ENCODE measurements around the gene ATG2B.
A peak's percentile ranks its signal among the peaks of the same experiment; 100 is the strongest.

ATG2B gene

GRCh38 chr14:96239711-96240141 is 123.4 kb downstream of the ATG2B start:
- Histone ChIP-seq H3K27me3 (ENCODE audit: insufficient read depth, low read length, poor library complexity) (no peaks in the 10 kb centered on the region), H3K27ac (ENCODE audit: low read depth, low read length) (no peak overlapping the region)
- WGBS (ENCODE audit: extremely low coverage, insufficient coverage, low lambda C conversion rate) = no CpG with 5 or more reads among the region's 9 CpGs

GRCh38 chr14:96238676-96239265 is 124.4 kb downstream of the ATG2B start:
- Histone ChIP-seq H3K9ac (ENCODE audit: low read length) (no peak overlapping the region), H3K79me2 (ENCODE audit: control insufficient read depth, insufficient read depth, low read length) (no peaks in the 10 kb centered on the region), H2AK5ac (ENCODE audit: low read length) (no peak overlapping the region), H3K79me1 (ENCODE audit: low read length) (no peaks in the 10 kb centered on the region), H2BK120ac (ENCODE audit: low read depth, low read length) (no peak overlapping the region), H3K4ac (ENCODE audit: low read depth, low read length) (no peak overlapping the region), H2BK15ac (replicated peaks; ENCODE audit: low read depth) (no peak overlapping the region), H3K36me3 (ENCODE audit: control insufficient read depth, insufficient read depth, low read length) (no peaks in the 10 kb centered on the region), H3K4me2 (ENCODE audit: low read length) (no peak overlapping the region), H3K4me1 (ENCODE audit: control insufficient read depth, low read depth, low read length) (peaks cover 6% of the 10 kb centered on the region), H3K27ac (ENCODE audit: low read depth, low read length) (no peak overlapping the region), H2BK5ac (ENCODE audit: low read length) (no peak overlapping the region), H3K4me3 (ENCODE audit: low read length) (no peak overlapping the region), H4K8ac (ENCODE audit: low read depth, low read length) (no peak overlapping the region), H3K27me3 (ENCODE audit: insufficient read depth, low read length, poor library complexity) (no peaks in the 10 kb centered on the region), H3K18ac (ENCODE audit: low read length) (no peak overlapping the region), H4K5ac (ENCODE audit: low read length) (no peak overlapping the region), H3K56ac (ENCODE audit: low read length) (no peak overlapping the region), H3K23ac (ENCODE audit: low read length) (no peak overlapping the region)
- DNase-seq = no peak
- no CpG with 5 or more reads among the region's 7 CpGs for WGBS (ENCODE audit: extremely low coverage, insufficient coverage, low lambda C conversion rate)

More at GRCh38 chr14:96239711-96240141, 123.4 kb downstream of the ATG2B start:
- no peak for DNase-seq
- H3K4ac ChIP-seq (ENCODE audit: low read depth, low read length) = no peak overlapping the region
- no peak overlapping the region for H4K5ac ChIP-seq (ENCODE audit: low read length)
- H2AK5ac ChIP-seq (ENCODE audit: low read length) = no peak overlapping the region
- H3K9ac ChIP-seq (ENCODE audit: low read length) = no peak overlapping the region
- H2BK5ac ChIP-seq (ENCODE audit: low read length) = no peak overlapping the region
- no peak overlapping the region for H2BK120ac ChIP-seq (ENCODE audit: low read depth, low read length)
- H3K4me2 ChIP-seq (ENCODE audit: low read length) = no peak overlapping the region
- no peaks in the 10 kb centered on the region for H3K79me1 ChIP-seq (ENCODE audit: low read length)
- H3K56ac ChIP-seq (ENCODE audit: low read length) = no peak overlapping the region
- no peaks in the 10 kb centered on the region for H3K36me3 ChIP-seq (ENCODE audit: control insufficient read depth, insufficient read depth, low read length)
- no peak overlapping the region for H3K4me3 ChIP-seq (ENCODE audit: low read length)
- no peak overlapping the region for H3K18ac ChIP-seq (ENCODE audit: low read length)
- H2BK15ac ChIP-seq (replicated peaks; ENCODE audit: low read depth) = no peak overlapping the region
- H3K79me2 ChIP-seq (ENCODE audit: control insufficient read depth, insufficient read depth, low read length) = no peaks in the 10 kb centered on the region
- H4K8ac ChIP-seq (ENCODE audit: low read depth, low read length) = no peak overlapping the region
- no peak overlapping the region for H3K23ac ChIP-seq (ENCODE audit: low read length)
- H3K4me1 ChIP-seq (ENCODE audit: control insufficient read depth, low read depth, low read length) = peaks cover 6% of the 10 kb centered on the region

- no peak for DNase-seq
- Histone ChIP-seq H3K4me1 (ENCODE audit: control insufficient read depth, low read depth, low read length) (peaks cover 6% of the 10 kb centered on the region), H2BK120ac (ENCODE audit: low read depth, low read length) (no peak overlapping the region), H4K5ac (ENCODE audit: low read length) (no peak overlapping the region), H4K8ac (ENCODE audit: low read depth, low read length) (no peak overlapping the region), H3K4me2 (ENCODE audit: low read length) (no peak overlapping the region), H3K18ac (ENCODE audit: low read length) (no peak overlapping the region), H3K9ac (ENCODE audit: low read length) (no peak overlapping the region), H2BK15ac (replicated peaks; ENCODE audit: low read depth) (no peak overlapping the region), H3K4ac (ENCODE audit: low read depth, low read length) (no peak overlapping the region), H2BK5ac (ENCODE audit: low read length) (no peak overlapping the region), H3K27ac (ENCODE audit: low read depth, low read length) (no peak overlapping the region), H2AK5ac (ENCODE audit: low read length) (no peak overlapping the region), H3K79me2 (ENCODE audit: control insufficient read depth, insufficient read depth, low read length) (no peaks in the 10 kb centered on the region), H3K23ac (ENCODE audit: low read length) (no peak overlapping the region), H3K79me1 (ENCODE audit: low read length) (no peaks in the 10 kb centered on the region), H3K27me3 (ENCODE audit: insufficient read depth, low read length, poor library complexity) (no peaks in the 10 kb centered on the region), H3K36me3 (ENCODE audit: control insufficient read depth, insufficient read depth, low read length) (no peaks in the 10 kb centered on the region), H3K56ac (ENCODE audit: low read length) (no peak overlapping the region), H3K4me3 (ENCODE audit: low read length) (no peak overlapping the region)
- WGBS (ENCODE audit: extremely low coverage, insufficient coverage, low lambda C conversion rate) = no CpG with 5 or more reads among the region's 2 CpGs
These were observed 125.5 kb downstream of the ATG2B start for GRCh38 chr14:96237641-96238040.

DNA sequence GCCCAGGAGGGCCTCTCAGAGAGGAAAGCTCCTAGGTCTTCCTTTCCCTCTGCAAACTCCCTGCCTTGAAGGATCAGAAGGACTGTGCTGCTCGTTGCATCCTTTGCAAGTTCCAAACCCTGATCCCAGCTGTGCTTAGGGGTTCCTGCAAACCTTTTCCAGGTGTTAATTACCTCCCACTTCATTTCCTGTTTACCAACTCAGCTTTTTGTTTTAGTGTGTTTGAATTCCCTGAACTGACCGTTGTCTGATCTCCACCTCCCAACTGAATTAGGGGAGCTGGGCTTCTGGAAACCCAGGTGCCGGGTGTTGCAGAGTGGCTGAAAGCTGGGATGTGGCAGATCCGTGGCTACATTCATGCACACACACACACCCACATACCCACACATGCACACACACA is 127.7 kb downstream of the ATG2B start:
- Histone ChIP-seq H3K36me3 (ENCODE audit: control insufficient read depth, insufficient read depth, low read length) (no peaks in the 10 kb centered on the region), H4K5ac (ENCODE audit: low read length) (no peak overlapping the region), H2BK15ac (replicated peaks; ENCODE audit: low read depth) (no peak overlapping the region), H3K27ac (ENCODE audit: low read depth, low read length) (no peak overlapping the region), H3K18ac (ENCODE audit: low read length) (no peak overlapping the region), H2BK120ac (ENCODE audit: low read depth, low read length) (no peak overlapping the region), H3K4me3 (ENCODE audit: low read length) (no peak overlapping the region), H3K4ac (ENCODE audit: low read depth, low read length) (no peak overlapping the region), H4K8ac (ENCODE audit: low read depth, low read length) (no peak overlapping the region), H3K4me1 (ENCODE audit: control insufficient read depth, low read depth, low read length) (peaks cover 6% of the 10 kb centered on the region), H3K23ac (ENCODE audit: low read length) (no peak overlapping the region), H3K79me1 (ENCODE audit: low read length) (no peaks in the 10 kb centered on the region), H3K56ac (ENCODE audit: low read length) (peak overlapping the region; percentile 9), H2AK5ac (ENCODE audit: low read length) (no peak overlapping the region), H3K27me3 (ENCODE audit: insufficient read depth, low read length, poor library complexity) (no peaks in the 10 kb centered on the region), H3K9ac (ENCODE audit: low read length) (no peak overlapping the region), H3K79me2 (ENCODE audit: control insufficient read depth, insufficient read depth, low read length) (no peaks in the 10 kb centered on the region), H2BK5ac (ENCODE audit: low read length) (no peak overlapping the region), H3K4me2 (ENCODE audit: low read length) (no peak overlapping the region)
- WGBS (ENCODE audit: extremely low coverage, insufficient coverage, low lambda C conversion rate) = no CpG with 5 or more reads among the region's 4 CpGs
- peak; percentile 33 for DNase-seq

- Histone ChIP-seq H3K56ac (ENCODE audit: low read length) (no peak overlapping the region), H3K79me2 (ENCODE audit: control insufficient read depth, insufficient read depth, low read length) (no peaks in the 10 kb centered on the region), H3K79me1 (ENCODE audit: low read length) (no peaks in the 10 kb centered on the region), H3K4me3 (ENCODE audit: low read length) (no peak overlapping the region), H4K5ac (ENCODE audit: low read length) (no peak overlapping the region), H2BK120ac (ENCODE audit: low read depth, low read length) (no peak overlapping the region), H3K4ac (ENCODE audit: low read depth, low read length) (no peak overlapping the region), H4K8ac (ENCODE audit: low read depth, low read length) (no peak overlapping the region), H2BK5ac (ENCODE audit: low read length) (no peak overlapping the region), H2BK15ac (replicated peaks; ENCODE audit: low read depth) (no peak overlapping the region), H3K36me3 (ENCODE audit: control insufficient read depth, insufficient read depth, low read length) (no peaks in the 10 kb centered on the region), H3K4me2 (ENCODE audit: low read length) (no peak overlapping the region), H3K23ac (ENCODE audit: low read length) (no peak overlapping the region), H3K27ac (ENCODE audit: low read depth, low read length) (no peak overlapping the region), H3K9ac (ENCODE audit: low read length) (no peak overlapping the region), H2AK5ac (ENCODE audit: low read length) (no peak overlapping the region), H3K18ac (ENCODE audit: low read length) (no peak overlapping the region), H3K4me1 (ENCODE audit: control insufficient read depth, low read depth, low read length) (peaks cover 6% of the 10 kb centered on the region), H3K27me3 (ENCODE audit: insufficient read depth, low read length, poor library complexity) (no peaks in the 10 kb centered on the region)
- WGBS (ENCODE audit: extremely low coverage, insufficient coverage, low lambda C conversion rate) = no CpG with 5 or more reads among the region's 3 CpGs
- DNase-seq = no peak
These were observed 129.5 kb downstream of the ATG2B start for GRCh38 chr14:96233661-96234060.

DNA sequence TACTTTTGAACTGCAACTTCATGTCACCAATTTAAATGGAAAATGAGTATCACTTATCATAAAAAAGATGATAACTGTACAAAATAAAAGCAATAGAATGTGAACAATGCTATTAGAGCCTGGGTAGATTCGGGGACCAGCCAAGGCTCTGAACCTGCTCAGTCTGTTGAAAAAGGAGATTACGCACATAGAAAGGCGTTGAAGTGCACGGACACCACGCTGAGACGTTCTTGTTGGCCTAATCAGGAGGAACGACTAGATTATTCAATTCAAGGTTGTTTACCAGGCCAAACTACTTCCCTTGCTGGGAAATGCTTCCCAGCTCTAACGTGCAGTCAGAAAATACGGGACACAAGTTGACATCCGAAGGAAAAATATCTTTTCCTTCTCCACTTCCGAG is 130.6 kb downstream of the ATG2B start:
- no peaks in the 10 kb centered on the region for H3K79me1 ChIP-seq (ENCODE audit: low read length)
- H3K18ac ChIP-seq (ENCODE audit: low read length) = no peak overlapping the region
- no peak for DNase-seq
- no peak overlapping the region for H3K4ac ChIP-seq (ENCODE audit: low read depth, low read length)
- no peaks in the 10 kb centered on the region for H3K79me2 ChIP-seq (ENCODE audit: control insufficient read depth, insufficient read depth, low read length)
- no peak overlapping the region for H3K56ac ChIP-seq (ENCODE audit: low read length)
- no peaks in the 10 kb centered on the region for H3K27me3 ChIP-seq (ENCODE audit: insufficient read depth, low read length, poor library complexity)
- H2BK120ac ChIP-seq (ENCODE audit: low read depth, low read length) = no peak overlapping the region
- H3K9ac ChIP-seq (ENCODE audit: low read length) = no peak overlapping the region
- H2BK5ac ChIP-seq (ENCODE audit: low read length) = no peak overlapping the region
- no peak overlapping the region for H3K4me3 ChIP-seq (ENCODE audit: low read length)
- H4K5ac ChIP-seq (ENCODE audit: low read length) = no peak overlapping the region
- no peak overlapping the region for H3K23ac ChIP-seq (ENCODE audit: low read length)
- H3K27ac ChIP-seq (ENCODE audit: low read depth, low read length) = no peak overlapping the region
- H4K8ac ChIP-seq (ENCODE audit: low read depth, low read length) = no peak overlapping the region
- WGBS (ENCODE audit: extremely low coverage, insufficient coverage, low lambda C conversion rate) = no CpG with 5 or more reads among the region's 11 CpGs
- no peaks in the 10 kb centered on the region for H3K36me3 ChIP-seq (ENCODE audit: control insufficient read depth, insufficient read depth, low read length)
- no peak overlapping the region for H2AK5ac ChIP-seq (ENCODE audit: low read length)
- no peak overlapping the region for H2BK15ac ChIP-seq (replicated peaks; ENCODE audit: low read depth)
- H3K4me2 ChIP-seq (ENCODE audit: low read length) = no peak overlapping the region
- peaks cover 6% of the 10 kb centered on the region for H3K4me1 ChIP-seq (ENCODE audit: control insufficient read depth, low read depth, low read length)
